Esophagus mucosa (tissue), 1 donor: ENCODE data around the gene ADAMTS3. TPM values are rescaled to one million over a fixed set of nuclear protein-coding genes. Genes with fewer than 3 reads are reported as not detected.

ENCODE experiments used
- ATAC-seq: fragments of 200-7000 bp; cut with Tn5 transposase; one replicate; pipeline ENCODE4 v1.9.1; 2020
- total RNA-seq: library from RNA; stranded (reverse); gene quantifications from one replicate; pipeline ENCODE4 v1.2.4, GENCODE V29; 2023
- donor health status: DM: yes; HTN: yes; CAD: no.

Gene ADAMTS3
- total RNA-seq, 1 donor from 2014 or later, result 0.32 TPM

DNA sequence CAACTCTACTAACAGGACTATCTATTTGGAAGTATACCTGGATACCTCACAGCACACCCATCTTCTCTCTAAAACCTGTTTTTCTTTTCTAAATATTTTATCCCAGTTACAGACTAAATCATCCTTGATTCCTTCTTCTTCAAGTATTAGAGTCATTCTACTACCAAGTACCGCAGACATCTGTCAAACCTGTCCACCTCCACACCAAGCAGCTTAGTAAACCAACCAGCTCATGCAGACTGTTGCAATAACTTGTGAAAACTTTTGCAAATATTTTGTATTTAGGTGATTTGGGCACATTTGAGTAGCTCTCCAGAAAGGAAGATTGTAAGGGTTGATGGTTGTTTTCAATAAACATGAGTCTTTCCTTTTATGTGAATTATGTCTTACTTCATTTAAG is 238.6 kb downstream of the ADAMTS3 start:
- no peak for ATAC-seq

DNA sequence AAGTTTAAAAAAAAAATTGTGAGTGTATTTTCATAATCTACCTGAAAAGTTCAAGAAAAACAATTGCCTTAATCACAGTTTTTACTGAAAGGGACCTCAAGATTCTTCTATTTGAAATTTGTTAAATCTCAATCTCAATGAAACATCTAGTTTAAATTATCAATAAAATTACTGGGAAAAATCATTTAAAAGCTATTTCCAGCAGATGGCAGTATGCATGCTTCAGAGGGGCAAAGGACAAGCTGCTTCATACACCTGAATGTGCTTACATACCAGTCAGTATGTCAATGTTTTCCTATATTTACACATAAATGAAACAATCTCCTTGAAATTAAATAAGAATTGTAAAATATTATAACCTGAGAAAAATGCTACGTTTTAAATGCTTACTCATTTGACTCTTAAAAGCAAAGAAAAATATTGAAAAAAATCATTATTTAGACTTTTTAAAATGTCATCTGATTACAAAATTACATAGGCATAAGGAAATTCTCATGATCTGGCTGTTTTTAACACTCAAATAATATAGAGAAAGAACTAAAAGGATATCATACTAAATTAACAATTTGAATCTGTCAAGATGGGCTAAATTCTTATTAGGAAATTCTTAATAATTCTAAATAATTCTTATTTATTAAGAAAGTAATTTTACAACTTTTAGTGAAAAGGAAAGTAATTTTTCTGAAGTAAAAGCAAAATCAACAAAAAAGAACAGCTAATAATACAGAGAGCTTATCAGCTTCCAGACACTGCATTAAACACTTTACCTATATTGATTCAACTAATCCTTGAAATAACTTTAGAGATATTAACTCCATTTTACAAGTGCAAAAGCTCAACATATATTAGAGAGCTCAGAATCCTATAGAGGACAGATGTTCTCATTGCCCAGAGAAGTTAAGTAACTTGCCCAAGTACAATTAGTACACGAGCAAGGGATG is 242.1 kb downstream of the ADAMTS3 start:
- ATAC-seq, result no peak

- ATAC-seq, result no peak
Observed at GRCh38 chr4:72325215-72325614, 243.8 kb downstream of the ADAMTS3 start.

DNA sequence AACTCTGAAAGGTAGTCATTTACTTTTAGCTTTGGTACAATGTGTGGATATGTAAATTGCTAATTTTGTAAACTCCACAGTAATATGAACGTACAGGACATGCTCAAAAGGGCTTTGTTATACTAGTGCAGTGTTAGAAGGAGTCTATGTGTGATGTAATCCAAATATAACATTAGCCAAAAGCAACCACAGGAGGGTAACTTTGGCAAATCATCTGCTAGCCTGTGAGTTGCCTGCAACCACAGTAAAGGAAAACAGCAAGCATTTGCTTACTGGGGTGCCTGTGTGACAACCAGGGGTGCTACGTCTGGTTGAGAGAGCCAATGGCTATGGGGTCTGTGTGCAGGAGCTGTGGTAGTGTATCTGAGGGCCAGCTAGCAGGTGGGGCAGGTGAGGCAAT is 245.8 kb downstream of the ADAMTS3 start:
- ATAC-seq, result no peak

DNA sequence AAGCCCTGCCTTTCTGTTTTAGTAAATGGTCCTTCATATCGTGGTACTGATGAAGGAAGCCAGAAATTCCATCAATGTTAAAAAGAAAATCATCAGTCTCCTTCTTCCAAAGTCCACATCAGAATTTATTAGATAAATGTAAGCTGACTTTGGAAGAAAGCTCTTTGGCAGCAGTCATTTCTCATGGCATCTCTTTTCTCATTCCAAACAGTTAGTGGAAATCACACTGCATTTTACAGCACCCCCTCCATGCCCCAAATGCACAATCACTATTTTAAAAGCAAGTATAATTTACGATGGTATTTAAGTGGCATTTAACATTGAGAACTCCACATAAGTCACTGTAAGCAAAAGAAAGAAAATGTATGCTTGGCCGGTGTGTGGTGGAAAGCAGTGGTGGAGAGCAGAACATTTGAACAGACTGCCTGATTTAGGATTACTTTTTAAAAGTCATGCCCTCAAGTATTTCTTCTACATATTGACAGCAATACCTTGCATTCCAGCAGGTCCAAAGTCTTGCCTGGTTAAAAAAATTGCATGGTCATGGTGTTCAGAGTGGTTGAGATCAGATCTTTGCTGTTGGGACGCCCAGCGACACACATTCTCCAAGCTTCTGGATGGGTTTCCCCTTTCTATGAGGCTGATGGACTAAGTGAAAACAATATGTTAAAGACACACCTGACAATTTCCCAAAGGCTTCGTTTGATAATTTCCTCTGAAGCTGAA is 248.6 kb downstream of the ADAMTS3 start:
- no peak for ATAC-seq

DNA sequence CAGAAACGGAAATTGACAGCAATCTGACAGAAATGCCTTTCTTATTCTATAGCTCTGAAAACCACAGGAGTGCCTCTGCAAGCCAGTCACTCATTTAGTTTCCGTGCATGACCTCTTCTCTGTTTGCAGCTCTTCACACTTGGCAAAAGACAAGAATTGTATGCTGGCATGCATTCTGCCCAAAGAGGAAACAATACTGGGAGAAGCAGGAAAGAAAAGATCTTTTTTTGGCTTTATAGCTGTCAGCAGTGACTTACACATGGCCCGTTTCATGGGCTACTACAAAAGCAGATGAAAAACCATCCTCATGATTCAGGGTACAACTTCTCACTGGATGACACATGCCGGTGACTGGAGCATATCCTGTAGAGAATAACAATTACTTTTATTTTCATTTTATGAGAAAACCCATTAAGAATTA is 249.4 kb downstream of the ADAMTS3 start:
- ATAC-seq, result peak; percentile 81

- peak; percentile 89 for ATAC-seq
Observed at GRCh38 chr4:72318421-72319170, 250.4 kb downstream of the ADAMTS3 start.

DNA sequence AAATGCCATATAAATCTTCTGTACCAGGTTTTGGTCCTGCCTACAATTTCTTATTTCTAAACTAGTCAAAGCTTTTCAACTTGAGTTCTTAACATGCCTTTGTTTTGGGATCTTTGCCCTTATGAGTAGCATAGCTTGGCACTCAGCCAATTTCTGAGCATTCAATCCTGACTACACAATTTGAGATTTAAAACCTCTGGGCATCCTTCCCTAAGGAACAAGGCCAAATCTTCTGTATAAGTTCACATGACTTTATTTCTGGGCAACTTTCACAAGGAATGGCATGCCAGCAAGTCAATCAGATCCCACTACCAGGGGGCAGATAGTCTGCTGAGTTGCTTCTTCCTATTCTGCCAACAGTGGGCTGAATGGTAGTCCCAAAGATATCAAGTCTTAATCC is 254.2 kb downstream of the ADAMTS3 start:
- ATAC-seq, result no peak

GRCh38 chr4:72313121-72313520 is 255.9 kb downstream of the ADAMTS3 start:
- peak; percentile 37 for ATAC-seq

- ATAC-seq, result peak; percentile 97
Observed at GRCh38 chr4:72312032-72312650, 256.9 kb downstream of the ADAMTS3 start.

- peak; percentile 69 for ATAC-seq
Observed at GRCh38 chr4:72311291-72311690, 257.7 kb downstream of the ADAMTS3 start.

DNA sequence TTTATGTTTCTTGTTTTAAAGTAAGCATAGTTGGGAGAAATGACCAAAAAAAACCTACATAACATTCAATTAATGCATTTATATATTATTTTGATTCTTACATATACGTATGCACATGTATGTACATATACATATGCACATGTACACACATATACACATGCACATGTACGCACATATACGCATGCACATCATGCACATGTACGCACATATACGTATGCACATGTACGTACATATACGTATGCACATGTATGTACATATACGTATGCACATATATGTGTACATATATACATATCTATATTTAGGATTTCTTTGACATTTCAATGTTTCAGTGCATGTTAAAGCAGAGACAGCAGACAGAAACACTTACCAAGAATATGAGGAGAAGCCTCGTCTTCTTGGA is 263.4 kb downstream of the ADAMTS3 start:
- ATAC-seq, result no peak

- ATAC-seq, result no peak
Observed at GRCh38 chr4:72305080-72305479, 263.9 kb downstream of the ADAMTS3 start.

GRCh38 chr4:72302981-72303704 is 265.9 kb downstream of the ADAMTS3 start:
- ATAC-seq, result peak; percentile 43

DNA sequence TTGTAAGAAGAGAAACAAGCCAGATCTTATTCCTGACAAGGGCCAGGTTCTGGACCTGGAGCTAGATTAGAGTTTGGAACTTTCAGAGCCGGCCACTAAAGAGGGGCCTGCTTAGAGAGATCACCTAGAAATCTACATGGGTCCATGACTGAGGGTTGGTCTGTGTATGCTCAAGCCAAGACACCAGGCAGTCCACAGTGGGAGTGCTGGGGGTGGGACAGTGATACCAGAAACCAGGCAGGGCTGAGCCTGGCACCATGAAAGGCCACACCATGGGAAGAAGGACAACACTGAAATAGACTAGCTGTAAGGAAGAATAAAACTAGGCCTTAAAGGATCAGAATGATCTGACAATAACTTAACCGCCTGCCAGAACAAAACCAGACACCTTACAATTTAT is 267.3 kb downstream of the ADAMTS3 start:
- no peak for ATAC-seq

DNA sequence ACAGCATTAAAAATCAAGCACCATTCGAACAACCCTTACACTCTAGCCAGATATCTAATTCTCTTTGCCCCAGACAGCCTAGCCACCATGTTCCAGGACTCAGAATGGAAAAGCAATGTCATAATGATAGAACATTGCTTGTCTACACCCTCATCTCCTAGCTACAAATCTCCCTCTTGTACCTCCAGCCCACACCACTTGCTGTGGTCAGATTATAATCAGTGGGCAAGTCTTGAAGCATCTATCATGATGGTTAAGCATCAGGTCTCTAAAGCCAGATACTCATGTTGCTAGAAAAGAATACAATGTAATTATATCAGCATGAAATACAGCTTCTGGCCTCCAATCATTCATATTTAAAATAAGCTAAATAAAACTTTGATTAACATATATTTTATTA is 268.9 kb downstream of the ADAMTS3 start:
- no peak for ATAC-seq

DNA sequence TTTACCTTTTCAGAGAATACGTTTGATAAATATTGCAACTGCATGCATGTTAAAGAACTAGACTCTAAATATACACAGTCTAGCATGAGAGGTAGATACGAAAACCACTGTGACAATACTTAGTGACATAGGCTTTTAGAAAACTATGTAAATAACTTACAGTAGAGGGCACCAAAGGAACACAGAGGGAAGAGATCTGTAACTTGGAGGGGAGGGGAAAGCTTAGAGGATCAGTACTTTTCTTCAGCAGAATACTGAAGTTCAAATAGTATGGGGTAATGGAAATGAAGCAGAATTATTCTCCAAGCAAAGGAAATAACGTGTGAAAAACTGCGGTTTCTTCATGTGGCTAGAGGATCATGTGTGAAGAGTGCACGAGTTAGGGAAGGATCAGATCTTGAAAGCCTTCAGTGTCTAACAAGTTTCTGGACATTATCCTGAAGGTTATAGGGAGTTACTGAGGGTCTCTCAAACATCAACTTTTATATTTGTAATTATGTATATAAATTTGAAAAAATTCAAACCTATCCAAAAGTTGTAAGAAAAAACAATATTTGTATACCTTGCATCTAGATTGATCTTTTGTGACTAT is 273.0 kb downstream of the ADAMTS3 start:
- ATAC-seq, result no peak

GRCh38 chr4:72290737-72291136 is 278.3 kb downstream of the ADAMTS3 start:
- no peak for ATAC-seq

DNA sequence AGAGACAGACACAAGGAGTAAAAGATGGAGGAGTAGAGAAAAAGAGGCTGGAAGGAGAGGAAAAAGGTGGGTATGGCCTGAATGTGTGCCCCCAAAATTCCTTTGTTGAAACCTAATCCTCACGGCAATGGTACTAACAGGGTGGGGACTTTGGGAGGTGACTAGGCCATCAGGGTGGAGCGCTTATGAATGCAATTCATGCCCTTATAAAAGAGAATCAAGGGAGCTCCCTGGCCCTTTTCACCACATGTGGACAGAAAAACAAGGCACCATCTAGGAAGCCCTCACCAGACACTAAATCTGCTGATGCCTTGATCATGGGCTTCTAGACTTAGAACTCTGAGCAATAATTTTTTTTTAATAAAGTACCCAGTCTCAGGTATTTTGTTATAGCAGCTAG is 282.1 kb downstream of the ADAMTS3 start:
- ATAC-seq, result no peak

DNA sequence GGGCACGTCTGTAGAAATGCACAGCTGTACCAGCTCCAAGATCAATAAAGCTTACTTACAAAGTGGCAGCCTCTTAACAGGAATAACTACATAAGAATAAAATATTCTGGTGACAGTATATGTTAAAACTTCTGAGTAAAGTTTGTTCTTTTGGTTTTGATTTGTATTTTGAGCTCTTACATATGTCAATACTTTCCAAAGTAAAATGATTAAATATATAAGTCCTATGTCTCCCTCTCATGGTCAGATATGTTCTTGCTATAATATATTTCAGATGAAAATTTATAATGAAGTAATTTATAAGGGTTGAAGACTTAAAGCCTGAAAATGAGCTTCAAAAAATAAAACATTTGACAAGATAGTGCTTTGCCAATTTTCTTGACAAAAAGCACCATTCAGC is 282.8 kb downstream of the ADAMTS3 start:
- no peak for ATAC-seq

DNA sequence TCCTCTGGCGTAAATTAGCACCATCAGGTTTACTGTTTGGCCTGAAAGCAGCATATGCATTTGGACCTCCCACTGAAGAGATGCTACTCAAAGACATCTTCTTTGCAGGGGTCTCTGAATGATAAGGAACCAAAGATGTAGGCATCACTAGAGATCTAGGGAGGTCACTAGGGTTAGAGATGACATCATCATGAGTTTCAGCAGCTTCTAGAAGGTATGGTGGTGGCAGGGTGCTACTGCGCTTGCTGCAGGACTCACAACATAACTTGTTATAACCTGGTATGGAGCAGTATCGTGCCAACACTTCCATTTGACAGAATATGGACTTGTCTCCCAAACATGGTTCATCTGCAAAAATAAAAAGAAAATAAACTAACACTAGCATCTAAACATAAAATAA is 285.7 kb downstream of the ADAMTS3 start:
- no peak for ATAC-seq
